ENCODE measurements around the gene AEN.

DNA sequence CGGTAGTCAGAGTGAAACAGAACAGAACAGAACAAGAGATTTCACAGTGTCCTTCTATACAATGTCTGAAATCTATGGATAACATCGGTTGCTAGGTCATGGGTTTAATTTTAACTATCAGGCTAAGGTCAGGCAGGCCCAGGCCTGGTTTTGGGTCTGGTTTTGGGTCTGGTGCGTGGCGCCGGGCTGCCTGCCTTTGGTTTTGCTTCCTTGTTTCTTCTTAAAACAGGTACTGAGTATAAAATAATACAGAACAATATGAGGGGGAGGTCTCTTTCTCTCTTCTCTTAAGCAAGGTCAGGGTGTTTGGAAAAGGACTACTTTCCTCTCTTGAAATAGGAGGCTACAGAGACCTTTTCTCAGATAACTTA lies 1.4 kb downstream of the AEN start:
- TF ChIP-seq, protein P1, sequence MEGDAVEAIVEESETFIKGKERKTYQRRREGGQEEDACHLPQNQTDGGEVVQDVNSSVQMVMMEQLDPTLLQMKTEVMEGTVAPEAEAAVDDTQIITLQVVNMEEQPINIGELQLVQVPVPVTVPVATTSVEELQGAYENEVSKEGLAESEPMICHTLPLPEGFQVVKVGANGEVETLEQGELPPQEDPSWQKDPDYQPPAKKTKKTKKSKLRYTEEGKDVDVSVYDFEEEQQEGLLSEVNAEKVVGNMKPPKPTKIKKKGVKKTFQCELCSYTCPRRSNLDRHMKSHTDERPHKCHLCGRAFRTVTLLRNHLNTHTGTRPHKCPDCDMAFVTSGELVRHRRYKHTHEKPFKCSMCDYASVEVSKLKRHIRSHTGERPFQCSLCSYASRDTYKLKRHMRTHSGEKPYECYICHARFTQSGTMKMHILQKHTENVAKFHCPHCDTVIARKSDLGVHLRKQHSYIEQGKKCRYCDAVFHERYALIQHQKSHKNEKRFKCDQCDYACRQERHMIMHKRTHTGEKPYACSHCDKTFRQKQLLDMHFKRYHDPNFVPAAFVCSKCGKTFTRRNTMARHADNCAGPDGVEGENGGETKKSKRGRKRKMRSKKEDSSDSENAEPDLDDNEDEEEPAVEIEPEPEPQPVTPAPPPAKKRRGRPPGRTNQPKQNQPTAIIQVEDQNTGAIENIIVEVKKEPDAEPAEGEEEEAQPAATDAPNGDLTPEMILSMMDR (IDR thresholded peaks at IDR 0.05), result no peak
- TF ChIP-seq POLR2AphosphoS5 (IDR thresholded peaks at IDR 0.05; ENCODE audit: insufficient read depth in 1 of 2, low read depth in 1 of 2), result no peak
